Hepatocyte (in vitro differentiated cells): ENCODE results near the gene PCSK6.

Experiments used
- EZH2 ChIP-seq: fragments of 200-600 bp; sonication (generic); IDR thresholded peaks from 2 replicates; pipeline ENCODE4 v1.6.1; 2016; ENCODE audit warnings: antibody characterized with exemption, mild to moderate bottlenecking, borderline replicate concordance
- TF ChIP-seq, protein P1 (sequence below): fragments of 200-600 bp; sonication (generic); IDR thresholded peaks from 2 replicates; pipeline ENCODE4 v1.5.1; 2016; ENCODE audit warnings: antibody characterized with exemption, mild to moderate bottlenecking; ENCODE audit not compliant: poor library complexity

DNA sequence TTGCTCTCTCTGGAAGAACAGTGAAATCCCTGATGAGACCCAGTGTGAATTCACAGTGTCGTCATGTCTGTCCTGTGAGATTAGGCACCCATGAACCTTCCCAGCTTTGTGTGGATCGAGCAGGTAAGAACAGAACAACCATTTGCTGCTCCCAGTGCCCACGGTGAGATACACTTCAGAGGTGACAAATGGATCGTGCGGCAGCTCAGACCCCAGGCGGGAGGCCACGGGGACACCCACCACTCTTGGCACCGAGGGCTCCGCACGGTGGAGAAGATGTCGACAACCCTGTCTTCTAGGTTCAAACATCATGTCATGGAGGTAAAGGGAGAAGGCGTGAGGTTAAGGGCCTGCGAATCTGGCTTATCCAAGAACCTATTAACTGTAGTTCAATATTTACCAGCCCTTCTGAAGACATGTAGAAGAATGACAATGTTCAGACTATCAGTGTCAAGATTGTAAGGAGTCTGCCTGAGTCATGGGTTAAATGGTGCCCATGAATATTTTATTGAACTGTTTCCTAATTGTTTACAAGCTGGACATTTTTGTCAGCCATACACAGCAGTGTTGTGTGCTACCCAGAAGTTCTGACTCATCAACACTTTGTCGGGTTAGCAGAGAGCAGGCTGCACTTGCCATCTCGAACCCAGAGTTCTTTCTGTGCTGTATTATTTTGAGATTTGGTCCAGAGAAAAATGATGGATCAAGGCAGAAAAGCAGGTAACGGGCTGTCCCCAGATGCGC, 15.5 kb upstream of the PCSK6 start:
- TF ChIP-seq, protein P1, sequence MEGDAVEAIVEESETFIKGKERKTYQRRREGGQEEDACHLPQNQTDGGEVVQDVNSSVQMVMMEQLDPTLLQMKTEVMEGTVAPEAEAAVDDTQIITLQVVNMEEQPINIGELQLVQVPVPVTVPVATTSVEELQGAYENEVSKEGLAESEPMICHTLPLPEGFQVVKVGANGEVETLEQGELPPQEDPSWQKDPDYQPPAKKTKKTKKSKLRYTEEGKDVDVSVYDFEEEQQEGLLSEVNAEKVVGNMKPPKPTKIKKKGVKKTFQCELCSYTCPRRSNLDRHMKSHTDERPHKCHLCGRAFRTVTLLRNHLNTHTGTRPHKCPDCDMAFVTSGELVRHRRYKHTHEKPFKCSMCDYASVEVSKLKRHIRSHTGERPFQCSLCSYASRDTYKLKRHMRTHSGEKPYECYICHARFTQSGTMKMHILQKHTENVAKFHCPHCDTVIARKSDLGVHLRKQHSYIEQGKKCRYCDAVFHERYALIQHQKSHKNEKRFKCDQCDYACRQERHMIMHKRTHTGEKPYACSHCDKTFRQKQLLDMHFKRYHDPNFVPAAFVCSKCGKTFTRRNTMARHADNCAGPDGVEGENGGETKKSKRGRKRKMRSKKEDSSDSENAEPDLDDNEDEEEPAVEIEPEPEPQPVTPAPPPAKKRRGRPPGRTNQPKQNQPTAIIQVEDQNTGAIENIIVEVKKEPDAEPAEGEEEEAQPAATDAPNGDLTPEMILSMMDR, result no peak
- no peak for TF ChIP-seq EZH2
